ENCODE measurements around the gene RYK.

The RYK gene

DNA sequence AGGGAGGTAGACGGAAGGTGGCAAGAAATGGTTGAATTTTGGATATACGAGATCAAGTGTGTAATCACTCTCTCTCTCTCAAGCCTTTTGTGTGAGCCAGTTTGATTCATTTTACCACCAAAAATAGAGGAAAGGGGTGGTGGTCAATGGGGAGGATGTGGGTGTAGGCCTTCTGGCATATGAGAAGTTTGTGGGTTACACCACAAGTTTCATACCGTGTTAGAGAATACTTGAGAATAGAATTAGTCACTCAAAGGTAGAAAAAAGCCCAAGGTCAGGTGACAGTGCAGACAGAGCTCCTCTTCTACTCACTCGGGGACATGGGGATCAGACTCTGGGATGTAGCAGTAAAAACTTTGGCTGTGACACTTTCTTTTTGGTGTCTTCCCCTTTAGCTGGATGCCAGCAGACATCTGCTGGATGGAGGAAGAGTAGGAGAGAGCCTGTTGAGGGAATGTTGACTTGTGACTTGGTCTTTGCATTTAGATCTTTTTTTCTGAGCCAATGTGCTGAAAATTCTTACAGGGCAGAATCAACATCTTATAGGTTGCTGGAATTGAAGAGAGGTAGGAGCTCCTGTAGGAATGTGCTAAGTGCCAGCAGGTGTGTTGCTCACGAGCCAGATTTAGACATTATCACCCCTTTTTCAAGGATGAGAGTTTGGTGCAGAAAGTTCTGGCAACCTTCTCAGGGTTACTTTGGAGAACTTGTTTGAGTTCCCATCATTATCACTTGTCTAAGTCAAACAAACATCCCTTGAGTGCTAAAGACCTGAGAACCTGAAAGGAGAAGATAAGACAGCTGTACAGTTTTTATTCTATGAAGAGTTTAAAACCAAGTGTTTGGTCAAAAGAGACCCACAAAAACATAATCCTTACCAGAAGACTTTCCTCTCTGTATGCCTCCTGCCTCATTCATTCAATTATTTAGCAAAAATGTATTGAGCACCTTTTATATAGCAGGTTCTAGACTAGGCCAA is 43.9 kb upstream of the RYK start:
- no peaks in the 10 kb centered on the region for H3K36me3 ChIP-seq (ENCODE audit: insufficient read depth, low read length)
- H4K20me1 ChIP-seq (ENCODE audit: insufficient read depth, low read length, poor library complexity, severe bottlenecking) = no peaks in the 10 kb centered on the region
- peak overlapping the region; percentile 6 for H3K4me2 ChIP-seq (ENCODE audit: low read depth, low read length, poor library complexity, severe bottlenecking)
- H3K27me3 ChIP-seq (ENCODE audit: insufficient read depth, low read length, poor library complexity, severe bottlenecking) = no peaks in the 10 kb centered on the region
- H3K9me3 ChIP-seq (ENCODE audit: insufficient read depth, low read depth, low read length) = no peaks in the 10 kb centered on the region
- H2AFZ ChIP-seq (ENCODE audit: low read length) = no peak overlapping the region
- TF ChIP-seq, protein P1, sequence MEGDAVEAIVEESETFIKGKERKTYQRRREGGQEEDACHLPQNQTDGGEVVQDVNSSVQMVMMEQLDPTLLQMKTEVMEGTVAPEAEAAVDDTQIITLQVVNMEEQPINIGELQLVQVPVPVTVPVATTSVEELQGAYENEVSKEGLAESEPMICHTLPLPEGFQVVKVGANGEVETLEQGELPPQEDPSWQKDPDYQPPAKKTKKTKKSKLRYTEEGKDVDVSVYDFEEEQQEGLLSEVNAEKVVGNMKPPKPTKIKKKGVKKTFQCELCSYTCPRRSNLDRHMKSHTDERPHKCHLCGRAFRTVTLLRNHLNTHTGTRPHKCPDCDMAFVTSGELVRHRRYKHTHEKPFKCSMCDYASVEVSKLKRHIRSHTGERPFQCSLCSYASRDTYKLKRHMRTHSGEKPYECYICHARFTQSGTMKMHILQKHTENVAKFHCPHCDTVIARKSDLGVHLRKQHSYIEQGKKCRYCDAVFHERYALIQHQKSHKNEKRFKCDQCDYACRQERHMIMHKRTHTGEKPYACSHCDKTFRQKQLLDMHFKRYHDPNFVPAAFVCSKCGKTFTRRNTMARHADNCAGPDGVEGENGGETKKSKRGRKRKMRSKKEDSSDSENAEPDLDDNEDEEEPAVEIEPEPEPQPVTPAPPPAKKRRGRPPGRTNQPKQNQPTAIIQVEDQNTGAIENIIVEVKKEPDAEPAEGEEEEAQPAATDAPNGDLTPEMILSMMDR (conservative IDR thresholded peaks at IDR 0.05; ENCODE audit: low read length) = no peak
- TF ChIP-seq EZH2phosphoT487 (IDR thresholded peaks at IDR 0.05; ENCODE audit: borderline replicate concordance) = no peak
- H3K4me1 ChIP-seq (ENCODE audit: insufficient read depth, low read length, poor library complexity, severe bottlenecking) = peaks cover 8% of the 10 kb centered on the region
- no peak overlapping the region for H3K9ac ChIP-seq (ENCODE audit: low read depth, low read length, poor library complexity, severe bottlenecking)
- no peaks in the 10 kb centered on the region for H3K79me2 ChIP-seq (ENCODE audit: insufficient read depth, low read length)
- H3K9me2 ChIP-seq (replicated peaks; ENCODE audit: low read depth, low read length) = no peaks in the 10 kb centered on the region
- no peak overlapping the region for H3K4me3 ChIP-seq (ENCODE audit: low read length, poor library complexity, severe bottlenecking)
- H3F3A ChIP-seq (ENCODE audit: low read depth) = no peaks in the 10 kb centered on the region

DNA sequence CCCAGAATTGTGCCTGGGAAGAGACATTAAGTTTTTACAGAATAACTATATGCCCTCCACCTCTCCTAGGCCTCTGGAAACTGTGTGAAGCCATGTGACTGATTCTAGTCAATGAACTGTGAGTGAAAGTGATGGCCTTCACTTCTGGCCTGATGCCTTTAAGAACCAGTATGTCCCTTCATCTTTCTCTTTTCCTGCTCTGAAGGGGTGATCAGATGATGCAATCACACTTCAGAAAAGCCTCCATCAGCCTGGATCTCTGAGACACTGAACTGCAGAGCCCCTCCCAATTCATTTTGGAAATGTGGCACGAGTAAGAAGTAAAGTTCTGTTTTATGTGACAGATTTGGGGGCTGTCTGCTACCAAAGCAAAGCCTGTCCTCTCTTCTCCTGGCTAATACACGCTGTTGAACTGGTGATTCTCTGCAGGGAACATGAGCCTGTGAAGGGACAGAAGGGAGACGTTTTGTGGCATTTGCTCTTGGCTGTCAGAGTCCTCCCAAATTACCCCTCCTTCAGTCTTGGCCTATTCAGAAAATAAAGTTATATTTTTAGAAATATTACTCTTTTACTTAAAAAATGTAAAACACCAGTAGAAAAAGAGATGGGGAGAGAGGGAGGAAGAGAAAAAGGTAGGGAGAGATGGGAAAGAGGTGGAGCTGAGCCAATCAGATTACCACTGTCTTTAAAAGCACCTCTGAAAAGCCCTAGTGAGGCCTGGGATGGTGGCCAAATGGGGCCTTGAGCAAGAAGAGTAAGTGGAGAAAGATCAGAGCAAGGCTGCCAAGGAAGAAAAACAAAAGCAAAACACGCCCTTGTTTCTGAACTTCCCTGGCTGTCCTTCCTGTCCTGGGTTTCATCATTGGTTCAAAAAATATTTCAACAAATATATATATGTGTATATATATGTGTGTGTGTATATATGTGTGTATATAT is 40.9 kb upstream of the RYK start:
- TF ChIP-seq EZH2phosphoT487 (IDR thresholded peaks at IDR 0.05; ENCODE audit: borderline replicate concordance) = no peak
- TF ChIP-seq, protein P1 (conservative IDR thresholded peaks at IDR 0.05; ENCODE audit: low read length) = no peak
- Histone ChIP-seq H3K36me3 (ENCODE audit: insufficient read depth, low read length) (no peaks in the 10 kb centered on the region), H3K4me3 (ENCODE audit: low read length, poor library complexity, severe bottlenecking) (no peak overlapping the region), H3K27me3 (ENCODE audit: insufficient read depth, low read length, poor library complexity, severe bottlenecking) (no peaks in the 10 kb centered on the region), H3K79me2 (ENCODE audit: insufficient read depth, low read length) (no peaks in the 10 kb centered on the region), H3K9ac (ENCODE audit: low read depth, low read length, poor library complexity, severe bottlenecking) (no peak overlapping the region), H4K20me1 (ENCODE audit: insufficient read depth, low read length, poor library complexity, severe bottlenecking) (no peaks in the 10 kb centered on the region), H3K4me2 (ENCODE audit: low read depth, low read length, poor library complexity, severe bottlenecking) (no peak overlapping the region), H3F3A (ENCODE audit: low read depth) (no peaks in the 10 kb centered on the region), H2AFZ (ENCODE audit: low read length) (no peak overlapping the region), H3K4me1 (ENCODE audit: insufficient read depth, low read length, poor library complexity, severe bottlenecking) (peaks cover 8% of the 10 kb centered on the region), H3K9me3 (ENCODE audit: insufficient read depth, low read depth, low read length) (no peaks in the 10 kb centered on the region), H3K9me2 (replicated peaks; ENCODE audit: low read depth, low read length) (no peaks in the 10 kb centered on the region)

DNA sequence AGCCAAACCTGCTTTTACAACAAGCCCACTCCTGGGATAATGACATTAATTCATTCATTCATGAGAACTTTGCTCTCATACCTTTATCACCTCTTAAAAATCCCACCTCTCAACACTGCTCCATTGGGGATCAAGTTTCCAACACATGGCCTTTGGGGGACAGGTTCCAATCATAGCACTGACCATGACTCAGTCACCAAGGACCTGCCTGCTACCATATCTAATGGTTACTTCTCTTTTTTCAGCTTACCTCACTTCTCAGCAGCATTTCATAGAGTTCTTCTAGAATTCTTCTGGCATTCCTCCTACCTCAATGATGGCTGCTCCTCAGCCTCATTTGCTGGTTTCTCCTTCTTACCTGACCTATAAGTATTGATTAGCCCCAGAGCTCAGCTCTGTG is 36.9 kb upstream of the RYK start:
- H3K9me2 ChIP-seq (replicated peaks; ENCODE audit: low read depth, low read length) = no peaks in the 10 kb centered on the region
- H3K36me3 ChIP-seq (ENCODE audit: insufficient read depth, low read length) = no peaks in the 10 kb centered on the region
- H3K4me1 ChIP-seq (ENCODE audit: insufficient read depth, low read length, poor library complexity, severe bottlenecking) = no peaks in the 10 kb centered on the region
- H3F3A ChIP-seq (ENCODE audit: low read depth) = no peaks in the 10 kb centered on the region
- no peaks in the 10 kb centered on the region for H4K20me1 ChIP-seq (ENCODE audit: insufficient read depth, low read length, poor library complexity, severe bottlenecking)
- no peaks in the 10 kb centered on the region for H3K79me2 ChIP-seq (ENCODE audit: insufficient read depth, low read length)
- H3K4me3 ChIP-seq (ENCODE audit: low read length, poor library complexity, severe bottlenecking) = no peak overlapping the region
- TF ChIP-seq, protein P1 (conservative IDR thresholded peaks at IDR 0.05; ENCODE audit: low read length) = no peak
- TF ChIP-seq EZH2phosphoT487 (IDR thresholded peaks at IDR 0.05; ENCODE audit: borderline replicate concordance) = no peak
- H3K27me3 ChIP-seq (ENCODE audit: insufficient read depth, low read length, poor library complexity, severe bottlenecking) = no peaks in the 10 kb centered on the region
- no peaks in the 10 kb centered on the region for H3K9me3 ChIP-seq (ENCODE audit: insufficient read depth, low read depth, low read length)
- H3K9ac ChIP-seq (ENCODE audit: low read depth, low read length, poor library complexity, severe bottlenecking) = no peak overlapping the region
- H2AFZ ChIP-seq (ENCODE audit: low read length) = no peak overlapping the region
- no peak overlapping the region for H3K4me2 ChIP-seq (ENCODE audit: low read depth, low read length, poor library complexity, severe bottlenecking)

Measured in Loucy (cell line).